ENCODE measurements around the gene GABBR2.

The GABBR2 gene

GRCh38 chr9:98363644-98364043 is 345.1 kb downstream of the GABBR2 start:
- no peak for DNase-seq

GRCh38 chr9:98362624-98363252 is 346.0 kb downstream of the GABBR2 start:
- no peak for DNase-seq

GRCh38 chr9:98361645-98362044 is 347.1 kb downstream of the GABBR2 start:
- no peak for DNase-seq

- DNase-seq = no peak
Measured at GRCh38 chr9:98360176-98360708, 348.5 kb downstream of the GABBR2 start.

- DNase-seq = no peak
Measured at GRCh38 chr9:98359569-98359968, 349.2 kb downstream of the GABBR2 start.

- no peak for DNase-seq
Measured at GRCh38 chr9:98357921-98358535, 350.7 kb downstream of the GABBR2 start.

GRCh38 chr9:98356953-98357690 is 351.6 kb downstream of the GABBR2 start:
- no peak for DNase-seq

- DNase-seq = no peak
Measured at GRCh38 chr9:98356326-98356725, 352.4 kb downstream of the GABBR2 start.

- no peak for DNase-seq
Measured at GRCh38 chr9:98351370-98351769, 357.4 kb downstream of the GABBR2 start.

GRCh38 chr9:98347642-98348041 is 361.1 kb downstream of the GABBR2 start:
- no peak for DNase-seq

GRCh38 chr9:98345011-98345410 is 363.7 kb downstream of the GABBR2 start:
- no peak for DNase-seq

- no peak for DNase-seq
Measured at GRCh38 chr9:98344581-98344980, 364.2 kb downstream of the GABBR2 start.

- DNase-seq = no peak
Measured at GRCh38 chr9:98342820-98343210, 365.9 kb downstream of the GABBR2 start.

- no peak for DNase-seq
Measured at GRCh38 chr9:98342098-98342819, 366.5 kb downstream of the GABBR2 start.

- DNase-seq = no peak
Measured at GRCh38 chr9:98341157-98342097, 367.3 kb downstream of the GABBR2 start.

GRCh38 chr9:98339987-98340800 is 368.5 kb downstream of the GABBR2 start:
- no peak for DNase-seq

- DNase-seq = no peak
Measured at GRCh38 chr9:98335661-98336060, 373.1 kb downstream of the GABBR2 start.

GRCh38 chr9:98334796-98335195 is 373.9 kb downstream of the GABBR2 start:
- no peak for DNase-seq

- DNase-seq = no peak
Measured at GRCh38 chr9:98333703-98334582, 374.8 kb downstream of the GABBR2 start.

GRCh38 chr9:98332405-98332831 is 376.3 kb downstream of the GABBR2 start:
- DNase-seq = no peak
